Measurements from ENCODE around the gene SPAG5. TPM values are rescaled to one million over a fixed set of nuclear protein-coding genes. Genes with fewer than 3 reads are reported as not detected.
A peak's percentile ranks its signal among the peaks of the same experiment; 100 is the strongest.

Gene SPAG5
- total and polyA plus RNA-seq, 4 donors: 10.6 to 41.8 (median 12.8) TPM

DNA sequence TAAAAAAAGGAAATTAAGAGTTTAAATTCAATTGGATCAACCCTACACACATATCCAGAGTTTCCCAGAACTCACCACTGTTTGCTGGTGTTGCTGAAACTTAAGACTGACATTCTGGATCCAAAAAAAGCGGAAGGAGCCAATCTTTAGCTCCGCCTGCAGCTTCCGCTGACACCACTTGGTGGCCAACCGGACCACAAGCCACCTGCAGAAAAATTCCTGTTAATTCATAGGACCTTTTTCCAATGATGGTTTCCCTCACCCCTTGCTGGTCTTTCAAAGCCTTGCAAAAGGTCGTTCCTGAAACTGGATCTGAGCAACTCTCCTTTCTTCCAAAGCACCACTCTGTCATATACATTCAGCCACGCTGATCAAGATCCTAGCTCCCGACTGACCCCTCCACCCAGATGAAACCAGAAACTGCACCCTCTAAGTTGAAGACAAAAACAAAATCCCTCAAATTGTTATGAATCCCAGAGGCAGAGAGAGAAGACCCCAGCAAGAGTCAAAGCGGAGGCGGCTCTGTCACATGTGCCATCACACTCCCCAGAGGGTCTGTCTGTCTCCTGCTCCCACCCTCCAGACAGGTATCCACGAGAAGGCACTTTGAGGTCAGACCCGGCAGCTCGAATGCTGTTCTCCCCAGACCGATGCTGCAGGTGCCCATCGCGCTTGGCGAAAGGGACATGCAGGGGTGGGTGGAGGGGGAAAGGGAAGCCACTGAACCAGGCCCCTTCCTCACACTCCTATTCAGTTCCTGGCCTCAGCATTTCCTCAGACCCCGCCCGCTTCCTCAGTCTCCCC is 45.4 kb upstream of the SPAG5 start:
- peaks cover 2 to 45% (median 33%) of the 10 kb centered on the region in 4 donors for H3K4me1 ChIP-seq (ENCODE audit: control insufficient read depth in 4 of 4, insufficient read depth in 4 of 4, low read length in 3 of 4)
- DNase-seq (ENCODE audit: low spot score): peak; percentile 49
- no peaks in the 10 kb centered on the region for H3K9me3 ChIP-seq (ENCODE audit: control insufficient read depth in 4 of 4, low read length in 3 of 4)
- H3K27ac ChIP-seq (ENCODE audit: low read depth in 1 of 2, low read length in 2 of 2): peak overlapping the region; percentile 73 to 92
- H3K9ac ChIP-seq (ENCODE audit: low read depth in 1 of 2, low read length in 2 of 2): peak overlapping the region; percentile 86 to 87
- no peaks in the 10 kb centered on the region for H3K27me3 ChIP-seq (ENCODE audit: control insufficient read depth in 4 of 4, insufficient read depth in 4 of 4, low read length in 3 of 4)
- H3K36me3 ChIP-seq (ENCODE audit: control insufficient read depth in 4 of 4, insufficient read depth in 3 of 4, low read depth in 1 of 4, low read length in 3 of 4): peaks cover 8 to 36% (median 28%) of the 10 kb centered on the region in 4 donors
- TF ChIP-seq JUND (IDR thresholded peaks at IDR 0.05): no peak
- TF ChIP-seq GABPA (IDR thresholded peaks at IDR 0.05 in 1 of 2, conservative IDR thresholded peaks at IDR 0.05 in 1 of 2): peak; percentile 58 to 77
- peak; percentile 49 to 73 for TF ChIP-seq RAD21 (IDR thresholded peaks at IDR 0.05)
- no peak for TF ChIP-seq EGR1 (IDR thresholded peaks at IDR 0.05; ENCODE audit: low read depth in 2 of 2)
- TF ChIP-seq HNF4A (conservative IDR thresholded peaks at IDR 0.05): peak in 1 of 2 donors; percentile 43
- peak in 1 of 2 donors; percentile 14 for TF ChIP-seq RXRA (IDR thresholded peaks at IDR 0.05)
- TF ChIP-seq SP1 (IDR thresholded peaks at IDR 0.05): no peak
- TF ChIP-seq, protein P1, sequence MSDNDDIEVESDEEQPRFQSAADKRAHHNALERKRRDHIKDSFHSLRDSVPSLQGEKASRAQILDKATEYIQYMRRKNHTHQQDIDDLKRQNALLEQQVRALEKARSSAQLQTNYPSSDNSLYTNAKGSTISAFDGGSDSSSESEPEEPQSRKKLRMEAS (IDR thresholded peaks at IDR 0.05): peak; percentile 34
- TF ChIP-seq, protein P2, sequence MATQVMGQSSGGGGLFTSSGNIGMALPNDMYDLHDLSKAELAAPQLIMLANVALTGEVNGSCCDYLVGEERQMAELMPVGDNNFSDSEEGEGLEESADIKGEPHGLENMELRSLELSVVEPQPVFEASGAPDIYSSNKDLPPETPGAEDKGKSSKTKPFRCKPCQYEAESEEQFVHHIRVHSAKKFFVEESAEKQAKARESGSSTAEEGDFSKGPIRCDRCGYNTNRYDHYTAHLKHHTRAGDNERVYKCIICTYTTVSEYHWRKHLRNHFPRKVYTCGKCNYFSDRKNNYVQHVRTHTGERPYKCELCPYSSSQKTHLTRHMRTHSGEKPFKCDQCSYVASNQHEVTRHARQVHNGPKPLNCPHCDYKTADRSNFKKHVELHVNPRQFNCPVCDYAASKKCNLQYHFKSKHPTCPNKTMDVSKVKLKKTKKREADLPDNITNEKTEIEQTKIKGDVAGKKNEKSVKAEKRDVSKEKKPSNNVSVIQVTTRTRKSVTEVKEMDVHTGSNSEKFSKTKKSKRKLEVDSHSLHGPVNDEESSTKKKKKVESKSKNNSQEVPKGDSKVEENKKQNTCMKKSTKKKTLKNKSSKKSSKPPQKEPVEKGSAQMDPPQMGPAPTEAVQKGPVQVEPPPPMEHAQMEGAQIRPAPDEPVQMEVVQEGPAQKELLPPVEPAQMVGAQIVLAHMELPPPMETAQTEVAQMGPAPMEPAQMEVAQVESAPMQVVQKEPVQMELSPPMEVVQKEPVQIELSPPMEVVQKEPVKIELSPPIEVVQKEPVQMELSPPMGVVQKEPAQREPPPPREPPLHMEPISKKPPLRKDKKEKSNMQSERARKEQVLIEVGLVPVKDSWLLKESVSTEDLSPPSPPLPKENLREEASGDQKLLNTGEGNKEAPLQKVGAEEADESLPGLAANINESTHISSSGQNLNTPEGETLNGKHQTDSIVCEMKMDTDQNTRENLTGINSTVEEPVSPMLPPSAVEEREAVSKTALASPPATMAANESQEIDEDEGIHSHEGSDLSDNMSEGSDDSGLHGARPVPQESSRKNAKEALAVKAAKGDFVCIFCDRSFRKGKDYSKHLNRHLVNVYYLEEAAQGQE (IDR thresholded peaks at IDR 0.05): no peak
- TF ChIP-seq, protein P3, sequence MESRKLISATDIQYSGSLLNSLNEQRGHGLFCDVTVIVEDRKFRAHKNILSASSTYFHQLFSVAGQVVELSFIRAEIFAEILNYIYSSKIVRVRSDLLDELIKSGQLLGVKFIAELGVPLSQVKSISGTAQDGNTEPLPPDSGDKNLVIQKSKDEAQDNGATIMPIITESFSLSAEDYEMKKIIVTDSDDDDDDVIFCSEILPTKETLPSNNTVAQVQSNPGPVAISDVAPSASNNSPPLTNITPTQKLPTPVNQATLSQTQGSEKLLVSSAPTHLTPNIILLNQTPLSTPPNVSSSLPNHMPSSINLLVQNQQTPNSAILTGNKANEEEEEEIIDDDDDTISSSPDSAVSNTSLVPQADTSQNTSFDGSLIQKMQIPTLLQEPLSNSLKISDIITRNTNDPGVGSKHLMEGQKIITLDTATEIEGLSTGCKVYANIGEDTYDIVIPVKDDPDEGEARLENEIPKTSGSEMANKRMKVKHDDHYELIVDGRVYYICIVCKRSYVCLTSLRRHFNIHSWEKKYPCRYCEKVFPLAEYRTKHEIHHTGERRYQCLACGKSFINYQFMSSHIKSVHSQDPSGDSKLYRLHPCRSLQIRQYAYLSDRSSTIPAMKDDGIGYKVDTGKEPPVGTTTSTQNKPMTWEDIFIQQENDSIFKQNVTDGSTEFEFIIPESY (IDR thresholded peaks at IDR 0.05): peak; percentile 20
- TF ChIP-seq YY1 (IDR thresholded peaks at IDR 0.05): peak; percentile 31
- TF ChIP-seq, protein P4, sequence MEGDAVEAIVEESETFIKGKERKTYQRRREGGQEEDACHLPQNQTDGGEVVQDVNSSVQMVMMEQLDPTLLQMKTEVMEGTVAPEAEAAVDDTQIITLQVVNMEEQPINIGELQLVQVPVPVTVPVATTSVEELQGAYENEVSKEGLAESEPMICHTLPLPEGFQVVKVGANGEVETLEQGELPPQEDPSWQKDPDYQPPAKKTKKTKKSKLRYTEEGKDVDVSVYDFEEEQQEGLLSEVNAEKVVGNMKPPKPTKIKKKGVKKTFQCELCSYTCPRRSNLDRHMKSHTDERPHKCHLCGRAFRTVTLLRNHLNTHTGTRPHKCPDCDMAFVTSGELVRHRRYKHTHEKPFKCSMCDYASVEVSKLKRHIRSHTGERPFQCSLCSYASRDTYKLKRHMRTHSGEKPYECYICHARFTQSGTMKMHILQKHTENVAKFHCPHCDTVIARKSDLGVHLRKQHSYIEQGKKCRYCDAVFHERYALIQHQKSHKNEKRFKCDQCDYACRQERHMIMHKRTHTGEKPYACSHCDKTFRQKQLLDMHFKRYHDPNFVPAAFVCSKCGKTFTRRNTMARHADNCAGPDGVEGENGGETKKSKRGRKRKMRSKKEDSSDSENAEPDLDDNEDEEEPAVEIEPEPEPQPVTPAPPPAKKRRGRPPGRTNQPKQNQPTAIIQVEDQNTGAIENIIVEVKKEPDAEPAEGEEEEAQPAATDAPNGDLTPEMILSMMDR (IDR thresholded peaks at IDR 0.05; ENCODE audit: low read depth, low read length, missing input control): peak; percentile 57
- TF ChIP-seq HNF4G (IDR thresholded peaks at IDR 0.05): no peak
- peak overlapping the region; percentile 96 to 98 (median 98) for H3K4me3 ChIP-seq (ENCODE audit: low read depth in 1 of 3, low read length in 3 of 3)
- WGBS: under 1% methylated on average over 18 of the region's 18 CpGs

DNA sequence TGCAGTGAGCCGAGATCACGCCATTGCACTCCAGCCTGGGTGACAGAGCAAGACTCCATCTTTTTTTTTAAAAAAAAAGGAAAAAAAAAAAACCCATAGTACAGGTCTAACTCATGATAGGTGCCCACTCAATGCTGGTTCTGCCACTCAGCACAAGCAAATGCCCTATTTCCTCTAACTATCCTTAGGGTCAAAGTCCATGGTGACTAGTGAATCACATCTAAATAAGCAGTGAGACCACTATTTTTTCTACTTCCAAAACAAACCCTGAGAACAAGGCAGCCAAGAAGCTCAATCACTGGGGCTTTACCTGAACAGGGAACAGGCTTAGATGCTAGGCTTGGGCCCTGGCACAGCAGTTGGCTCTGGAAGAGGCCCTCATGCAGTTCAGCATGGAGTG is 42.8 kb upstream of the SPAG5 start:
- WGBS: 99% methylated on average over 2 of the region's 2 CpGs

More for the DNA sequence above, 42.8 kb upstream of the SPAG5 start:
- peak; percentile 56 to 65 for TF ChIP-seq HNF4A (conservative IDR thresholded peaks at IDR 0.05)
- no peak for TF ChIP-seq GABPA (IDR thresholded peaks at IDR 0.05 in 1 of 2, conservative IDR thresholded peaks at IDR 0.05 in 1 of 2)
- no peak overlapping the region for H3K4me3 ChIP-seq (ENCODE audit: low read depth in 1 of 3, low read length in 3 of 3)
- peak overlapping the region in 1 of 2 donors; percentile 56 for H3K27ac ChIP-seq (ENCODE audit: low read depth in 1 of 2, low read length in 2 of 2)
- H3K27me3 ChIP-seq (ENCODE audit: control insufficient read depth in 4 of 4, insufficient read depth in 4 of 4, low read length in 3 of 4): no peaks in the 10 kb centered on the region
- no peaks in the 10 kb centered on the region for H3K9me3 ChIP-seq (ENCODE audit: control insufficient read depth in 4 of 4, low read length in 3 of 4)
- no peak for DNase-seq (ENCODE audit: low spot score)
- no peak overlapping the region for H3K9ac ChIP-seq (ENCODE audit: low read depth in 1 of 2, low read length in 2 of 2)
- peaks cover 2 to 38% (median 30%) of the 10 kb centered on the region in 4 donors for H3K4me1 ChIP-seq (ENCODE audit: control insufficient read depth in 4 of 4, insufficient read depth in 4 of 4, low read length in 3 of 4)
- peaks cover 16 to 53% (median 46%) of the 10 kb centered on the region in 4 donors for H3K36me3 ChIP-seq (ENCODE audit: control insufficient read depth in 4 of 4, insufficient read depth in 3 of 4, low read depth in 1 of 4, low read length in 3 of 4)

Measured in liver (tissue), 9 donors.